BE2C (cell line): Measurements from ENCODE around the gene MAN1A1.
A peak's percentile ranks its signal among the peaks of the same experiment; 100 is the strongest.

ENCODE experiments used
- DNase-seq: peaks from one replicate; pipeline ENCODE4 v3.0.0-alpha.2; 2020
- H3K27me3 ChIP-seq: fragments of 250-450 bp; sonication (Bioruptor Pico); 2 replicates; pipeline ENCODE4 v1.5.1; 2020; ENCODE audit warnings: mild to moderate bottlenecking
- H3K36me3 ChIP-seq: fragments of 250-450 bp; sonication (Bioruptor Pico); 2 replicates; pipeline ENCODE4 v1.5.1; 2020; ENCODE audit warnings: mild to moderate bottlenecking
- H3K4me1 ChIP-seq: fragments of 250-450 bp; sonication (Bioruptor Pico); 2 replicates; pipeline ENCODE4 v1.5.1; 2020
- H3K4me3 ChIP-seq: 2 replicates; pipeline ENCODE4 v1.5.1; 2011; ENCODE audit warnings: low read depth, low read length
- H3K9me3 ChIP-seq: fragments of 250-450 bp; sonication (Bioruptor Pico); 2 replicates; pipeline ENCODE4 v1.5.1; 2020
- TF ChIP-seq, protein P1 (sequence below): IDR thresholded peaks from 2 replicates; pipeline ENCODE4 v1.5.1; 2012; ENCODE audit warnings: mild to moderate bottlenecking, low read depth, low read length

The MAN1A1 gene

DNA sequence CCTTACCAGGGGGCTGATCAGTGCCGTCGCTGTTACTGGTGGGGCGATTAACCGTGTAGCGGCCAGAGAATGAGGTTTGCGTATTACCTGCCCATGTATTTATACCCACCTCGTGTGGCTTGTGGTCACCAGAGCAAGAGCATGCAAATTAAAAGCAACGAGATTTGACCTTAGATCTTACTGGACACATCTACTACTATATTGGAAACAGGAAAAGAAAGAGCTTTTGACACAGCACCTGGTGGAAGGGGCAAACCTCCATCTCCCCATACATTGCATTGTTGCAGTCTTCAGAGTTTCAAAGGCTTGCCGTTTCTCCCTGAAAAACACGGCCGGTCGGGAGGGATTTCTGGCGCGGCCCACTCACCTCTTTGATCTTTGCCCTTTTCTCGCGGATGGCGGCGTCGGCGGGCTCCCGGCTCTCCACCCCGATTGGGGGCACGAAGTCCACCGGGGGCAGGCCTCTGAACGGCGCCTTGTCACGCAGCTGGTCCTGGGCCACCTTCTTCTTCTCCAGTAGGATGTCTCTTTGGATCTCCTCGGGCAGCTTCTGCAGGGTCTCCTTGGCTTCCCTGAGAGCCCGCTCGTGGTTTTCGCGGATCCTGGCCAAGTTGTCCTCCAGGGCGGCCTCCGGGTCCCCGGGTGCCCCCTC lies 1.3 kb downstream of the MAN1A1 start:
- Histone ChIP-seq H3K4me1 (peaks cover 7% of the 10 kb centered on the region), H3K9me3 (no peaks in the 10 kb centered on the region), H3K4me3 (peak overlapping the region; percentile 89), H3K27me3 (no peaks in the 10 kb centered on the region), H3K36me3 (peaks cover 14% of the 10 kb centered on the region)
- TF ChIP-seq, protein P1, sequence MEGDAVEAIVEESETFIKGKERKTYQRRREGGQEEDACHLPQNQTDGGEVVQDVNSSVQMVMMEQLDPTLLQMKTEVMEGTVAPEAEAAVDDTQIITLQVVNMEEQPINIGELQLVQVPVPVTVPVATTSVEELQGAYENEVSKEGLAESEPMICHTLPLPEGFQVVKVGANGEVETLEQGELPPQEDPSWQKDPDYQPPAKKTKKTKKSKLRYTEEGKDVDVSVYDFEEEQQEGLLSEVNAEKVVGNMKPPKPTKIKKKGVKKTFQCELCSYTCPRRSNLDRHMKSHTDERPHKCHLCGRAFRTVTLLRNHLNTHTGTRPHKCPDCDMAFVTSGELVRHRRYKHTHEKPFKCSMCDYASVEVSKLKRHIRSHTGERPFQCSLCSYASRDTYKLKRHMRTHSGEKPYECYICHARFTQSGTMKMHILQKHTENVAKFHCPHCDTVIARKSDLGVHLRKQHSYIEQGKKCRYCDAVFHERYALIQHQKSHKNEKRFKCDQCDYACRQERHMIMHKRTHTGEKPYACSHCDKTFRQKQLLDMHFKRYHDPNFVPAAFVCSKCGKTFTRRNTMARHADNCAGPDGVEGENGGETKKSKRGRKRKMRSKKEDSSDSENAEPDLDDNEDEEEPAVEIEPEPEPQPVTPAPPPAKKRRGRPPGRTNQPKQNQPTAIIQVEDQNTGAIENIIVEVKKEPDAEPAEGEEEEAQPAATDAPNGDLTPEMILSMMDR = no peak
- DNase-seq = peak; percentile 28

- H3K27me3 ChIP-seq = no peaks in the 10 kb centered on the region
- TF ChIP-seq, protein P1 = no peak
- no peaks in the 10 kb centered on the region for H3K9me3 ChIP-seq
- peak; percentile 55 for DNase-seq
- peaks cover 9% of the 10 kb centered on the region for H3K4me1 ChIP-seq
- H3K4me3 ChIP-seq = peak overlapping the region; percentile 89
- peaks cover 18% of the 10 kb centered on the region for H3K36me3 ChIP-seq
These were observed 2.0 kb downstream of the MAN1A1 start for GRCh38 chr6:119347466-119348095.

- Histone ChIP-seq H3K4me1 (peaks cover 15% of the 10 kb centered on the region), H3K36me3 (peaks cover 24% of the 10 kb centered on the region), H3K27me3 (no peaks in the 10 kb centered on the region), H3K4me3 (peak overlapping the region; percentile 89), H3K9me3 (no peaks in the 10 kb centered on the region)
- no peak for DNase-seq
- TF ChIP-seq, protein P1 = no peak
These were observed 2.6 kb downstream of the MAN1A1 start for GRCh38 chr6:119346936-119347335.

- TF ChIP-seq, protein P1 = no peak
- peak overlapping the region; percentile 89 for H3K4me3 ChIP-seq
- no peaks in the 10 kb centered on the region for H3K27me3 ChIP-seq
- H3K36me3 ChIP-seq = peaks cover 24% of the 10 kb centered on the region
- no peaks in the 10 kb centered on the region for H3K9me3 ChIP-seq
- DNase-seq = no peak
- H3K4me1 ChIP-seq = peaks cover 18% of the 10 kb centered on the region
These were observed 3.1 kb downstream of the MAN1A1 start for GRCh38 chr6:119346450-119346849.

- Histone ChIP-seq H3K36me3 (peaks cover 31% of the 10 kb centered on the region), H3K9me3 (no peaks in the 10 kb centered on the region), H3K27me3 (no peaks in the 10 kb centered on the region), H3K4me3 (peak overlapping the region; percentile 89), H3K4me1 (peaks cover 30% of the 10 kb centered on the region)
- no peak for DNase-seq
- TF ChIP-seq, protein P1 = no peak
These were observed 4.4 kb downstream of the MAN1A1 start for GRCh38 chr6:119345114-119345513.

GRCh38 chr6:119344306-119344705 lies 5.3 kb downstream of the MAN1A1 start:
- DNase-seq = peak; percentile 38
- peaks cover 36% of the 10 kb centered on the region for H3K36me3 ChIP-seq
- peak overlapping the region; percentile 89 for H3K4me3 ChIP-seq
- no peaks in the 10 kb centered on the region for H3K27me3 ChIP-seq
- H3K9me3 ChIP-seq = no peaks in the 10 kb centered on the region
- H3K4me1 ChIP-seq = peaks cover 30% of the 10 kb centered on the region
- TF ChIP-seq, protein P1 = peak; percentile 29
